ENCODE results near the gene PIK3CA.

- TF ChIP-seq CTCF (IDR thresholded peaks at IDR 0.05) (no peak), POLR2A (IDR thresholded peaks at IDR 0.05) (no peak)
These were observed 75.4 kb downstream of the PIK3CA start for GRCh38 chr3:179223548-179223947.

Measured in uterus (tissue), 2 donors.